GM12874 (cell line): ENCODE results near the gene SZT2.

Source experiments
- TF ChIP-seq, protein P1 (sequence below): IDR thresholded peaks from 2 replicates; pipeline ENCODE4 v1.5.1; 2011; ENCODE audit warnings: low read depth, mild to moderate bottlenecking, control low read depth, low read length, moderate library complexity; ENCODE audit not compliant: insufficient read depth

The SZT2 gene

DNA sequence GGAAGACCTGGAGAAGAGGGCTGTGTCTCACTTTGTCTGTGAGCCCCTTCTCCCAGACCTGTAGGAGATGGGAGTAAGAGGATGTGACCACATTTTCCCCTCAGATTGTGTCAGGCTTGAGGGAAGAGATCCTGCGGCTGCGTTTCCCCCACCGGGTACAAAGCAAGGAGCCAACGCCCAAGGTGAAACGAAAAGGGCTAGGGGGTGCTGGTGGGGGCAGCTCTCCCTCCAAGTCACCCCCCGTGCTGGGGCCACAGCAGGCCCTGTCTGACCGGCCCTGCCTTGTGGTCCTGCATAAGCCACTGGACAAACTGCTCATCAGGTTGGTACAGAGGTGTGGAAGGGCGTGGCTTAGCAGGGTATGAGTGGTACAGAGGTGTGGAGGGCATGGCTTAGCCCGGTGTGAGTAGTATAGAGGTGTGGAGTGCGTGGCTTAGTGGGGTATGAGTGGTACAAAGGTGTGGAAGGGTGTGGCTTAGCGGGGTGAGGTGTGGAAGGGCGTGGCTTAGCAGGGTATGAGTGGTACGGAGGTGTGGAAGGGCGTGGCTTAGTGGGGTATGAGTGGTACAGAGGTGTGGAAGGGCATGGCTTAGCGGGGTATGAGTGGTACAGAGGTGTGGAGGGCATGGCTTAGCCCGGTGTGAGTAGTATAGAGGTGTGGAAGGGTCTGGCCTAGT is 33.4 kb downstream of the SZT2 start:
- TF ChIP-seq, protein P1, sequence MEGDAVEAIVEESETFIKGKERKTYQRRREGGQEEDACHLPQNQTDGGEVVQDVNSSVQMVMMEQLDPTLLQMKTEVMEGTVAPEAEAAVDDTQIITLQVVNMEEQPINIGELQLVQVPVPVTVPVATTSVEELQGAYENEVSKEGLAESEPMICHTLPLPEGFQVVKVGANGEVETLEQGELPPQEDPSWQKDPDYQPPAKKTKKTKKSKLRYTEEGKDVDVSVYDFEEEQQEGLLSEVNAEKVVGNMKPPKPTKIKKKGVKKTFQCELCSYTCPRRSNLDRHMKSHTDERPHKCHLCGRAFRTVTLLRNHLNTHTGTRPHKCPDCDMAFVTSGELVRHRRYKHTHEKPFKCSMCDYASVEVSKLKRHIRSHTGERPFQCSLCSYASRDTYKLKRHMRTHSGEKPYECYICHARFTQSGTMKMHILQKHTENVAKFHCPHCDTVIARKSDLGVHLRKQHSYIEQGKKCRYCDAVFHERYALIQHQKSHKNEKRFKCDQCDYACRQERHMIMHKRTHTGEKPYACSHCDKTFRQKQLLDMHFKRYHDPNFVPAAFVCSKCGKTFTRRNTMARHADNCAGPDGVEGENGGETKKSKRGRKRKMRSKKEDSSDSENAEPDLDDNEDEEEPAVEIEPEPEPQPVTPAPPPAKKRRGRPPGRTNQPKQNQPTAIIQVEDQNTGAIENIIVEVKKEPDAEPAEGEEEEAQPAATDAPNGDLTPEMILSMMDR = no peak

DNA sequence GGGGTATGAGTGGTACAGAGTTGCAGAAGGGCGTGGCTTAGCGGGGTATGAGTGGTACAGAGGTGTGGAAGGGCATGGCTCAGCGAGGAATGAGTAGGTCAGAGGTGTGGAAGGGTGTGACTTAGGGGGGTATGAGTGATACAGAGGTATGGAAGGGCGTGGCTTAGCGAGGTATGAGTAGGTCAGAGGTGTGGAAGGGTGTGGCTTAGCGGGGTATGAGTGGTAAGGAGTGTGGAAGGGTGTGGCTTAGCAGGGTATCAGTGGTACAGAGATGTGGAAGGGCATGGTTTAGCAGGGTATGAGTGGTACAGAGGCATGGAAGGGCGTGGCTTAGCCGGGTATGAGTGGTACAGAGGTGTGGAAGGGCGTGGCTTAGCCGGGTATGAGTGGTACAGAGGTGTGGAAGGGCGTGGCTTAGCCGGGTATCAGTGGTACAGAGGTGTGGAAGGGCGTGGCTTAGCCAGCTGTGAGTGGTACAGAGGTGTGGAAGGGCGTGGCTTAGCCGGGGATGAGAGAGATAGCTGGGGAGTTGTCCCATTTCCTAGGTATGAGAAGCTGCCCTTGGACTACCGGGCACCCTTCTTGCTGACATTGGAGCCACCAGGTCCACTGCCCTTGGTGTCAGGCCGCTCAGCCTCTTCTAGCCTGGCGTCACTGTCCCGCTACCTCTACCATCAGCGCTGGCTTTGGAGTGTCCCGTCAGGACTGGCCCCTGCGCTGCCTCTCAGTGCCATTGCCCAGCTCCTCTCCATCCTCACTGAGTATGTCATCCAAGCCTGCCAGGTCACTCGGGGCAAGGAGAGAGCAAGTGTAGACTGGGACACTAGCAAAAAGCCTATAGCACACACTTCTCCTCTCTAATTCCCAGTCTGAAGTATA is 34.2 kb downstream of the SZT2 start:
- TF ChIP-seq, protein P1 = no peak

- TF ChIP-seq, protein P1 = no peak
Observed at GRCh38 chr1:43425045-43425444, 35.3 kb downstream of the SZT2 start.

GRCh38 chr1:43426221-43426620 is 36.5 kb downstream of the SZT2 start:
- TF ChIP-seq, protein P1 = no peak

- TF ChIP-seq, protein P1 = no peak
Observed at GRCh38 chr1:43427524-43427923, 37.8 kb downstream of the SZT2 start.

- TF ChIP-seq, protein P1 = no peak
Observed at GRCh38 chr1:43427941-43428340, 38.2 kb downstream of the SZT2 start.

- TF ChIP-seq, protein P1 = no peak
Observed at GRCh38 chr1:43430831-43431230, 41.1 kb downstream of the SZT2 start.
